HepG2 (cell line): ENCODE data around the gene SCGB3A1. TPM values are rescaled to one million over a fixed set of nuclear protein-coding genes. Genes with fewer than 3 reads are reported as not detected.
A peak's percentile ranks its signal among the peaks of the same experiment; 100 is the strongest.

Source experiments
- ATAC-seq: fragments of 200-7000 bp; cut with Tn5 transposase; 3 replicates; pipeline ENCODE4 v1.9.1; 2020; ENCODE audit warnings: mild to moderate bottlenecking, moderate library complexity
- Bru-seq: library from RNA; stranded (reverse); fragments of 400-500 nt; gene quantifications from one replicate; lab custom pipeline; 2021; lab: Mats Ljungman, UMichigan
- BruChase-seq, 2 experiments: library from RNA; stranded (reverse); fragments of 400-500 nt; gene quantifications; one replicate each; lab custom pipeline; 2021; lab: Mats Ljungman, UMichigan
- BruUV-seq: library from RNA; stranded (reverse); fragments of 400-500 nt; replicated peaks from 2 replicates; lab custom pipeline; 2021; lab: Mats Ljungman, UMichigan
- CTCF ChIA-PET: fragments of 300-600 bp; formaldehyde crosslinking; extraction: SDS; loops from one replicate; lab custom pipeline; 2021; ENCODE audit warnings: low total read pairs, inconsistent platforms, low intra/inter-chr PET ratio; lab: Yijun Ruan, JAX
- POLR2A ChIA-PET: fragments of 350-600 bp; sonication (Branson Sonifier 250); formaldehyde crosslinking; loops from one replicate; lab custom pipeline; 2020; ENCODE audit warnings: antibody characterized with exemption, inconsistent platforms; lab: Yijun Ruan, JAX
- DNase-seq: peaks from one replicate; pipeline ENCODE4 v3.0.0-alpha.2; 2015; ENCODE audit warnings: low spot score
- FAIRE-seq: peaks from 3 replicates; lab custom pipeline; 2011; peaks lifted over from hg19 to GRCh38; lab: Jason Lieb, UNC
- H2AFZ ChIP-seq: one replicate; pipeline ENCODE4 v1.6.1; 2011; ENCODE audit warnings: low read length, inconsistent platforms
- H3K27ac ChIP-seq: fragments of 300-600 bp; 3 replicates; pipeline ENCODE4 v1.8.0; 2011; ENCODE audit warnings: mixed run types, mild to moderate bottlenecking, mixed read lengths, low read length, inconsistent platforms; ENCODE audit not compliant: insufficient read depth; ENCODE audit errors: extremely low read length
- H3K27me3 ChIP-seq, 2 experiments: fragments of 200-600 bp in 1 of 2; 2 replicates in 1 of 2; 3 replicates in 1 of 2; pipeline versions ENCODE4 v1.6.0 to v1.8.0; 2011; ENCODE audit warnings: low read length in 2 of 2, mild to moderate bottlenecking in 2 of 2, moderate library complexity in 2 of 2, inconsistent platforms in 1 of 2; ENCODE audit not compliant: insufficient read depth in 2 of 2, control insufficient read depth in 1 of 2
- H3K36me3 ChIP-seq, 2 experiments: fragments of 200-600 bp in 1 of 2; replicated peaks in 1 of 2; 2 replicates in 1 of 2; 3 replicates in 1 of 2; pipeline versions ENCODE4 v1.5.1 to v1.8.0; 2011; ENCODE audit warnings: low read length in 2 of 2, inconsistent platforms in 1 of 2; ENCODE audit not compliant: insufficient read depth in 2 of 2, control insufficient read depth in 1 of 2
- H3K4me1 ChIP-seq: 2 replicates; pipeline ENCODE4 v1.5.1; 2012; ENCODE audit warnings: low read length, inconsistent platforms; ENCODE audit not compliant: insufficient read depth
- H3K4me2 ChIP-seq: 2 replicates; pipeline ENCODE4 v1.6.0; 2011; ENCODE audit warnings: low read depth, low read length, inconsistent platforms
- H3K4me3 ChIP-seq, 3 experiments: fragments of 200-600 bp in 1 of 3; sonication (generic), shearing (Covaris generic) in 1 of 3; replicated peaks in 1 of 3; 2 replicates each; pipeline ENCODE4 v1.5.1; 2011 to 2016; ENCODE audit warnings: low read length in 3 of 3, inconsistent platforms in 2 of 3, low read depth in 2 of 3, mild to moderate bottlenecking in 2 of 3, control low read depth in 1 of 3, mixed read lengths in 1 of 3; ENCODE audit not compliant: insufficient read depth in 1 of 3
- H3K79me2 ChIP-seq: one replicate; pipeline ENCODE4 v1.6.1; 2011; ENCODE audit warnings: low read length, inconsistent platforms; ENCODE audit not compliant: insufficient read depth
- H3K9ac ChIP-seq: 2 replicates; pipeline ENCODE4 v1.6.0; 2011; ENCODE audit warnings: mild to moderate bottlenecking, low read depth, low read length, inconsistent platforms; ENCODE audit not compliant: insufficient read depth
- H3K9me3 ChIP-seq: 2 replicates; pipeline ENCODE4 v1.5.1; 2012; ENCODE audit warnings: mild to moderate bottlenecking, low read length
- H4K20me1 ChIP-seq: 2 replicates; pipeline ENCODE4 v1.6.0; 2011; ENCODE audit warnings: inconsistent platforms, mild to moderate bottlenecking, low read length, moderate library complexity; ENCODE audit not compliant: insufficient read depth
- GABPB1 ChIP-seq: IDR thresholded peaks from 2 replicates; pipeline ENCODE4 v1.6.1; 2016; ENCODE audit warnings: mild to moderate bottlenecking, missing genetic modification reagents, moderate library complexity, missing compliant biosample characterization
- HNRNPH1 ChIP-seq: fragments of 200-400 bp; formaldehyde crosslinking; optimal IDR thresholded peaks from 2 replicates; pipeline ENCODE3; 2017; ENCODE audit warnings: mild to moderate bottlenecking, low read depth, low read length
- HNRNPLL ChIP-seq: fragments of 200-400 bp; formaldehyde crosslinking; IDR thresholded peaks from 2 replicates; pipeline ENCODE4 v1.6.1; 2017; ENCODE audit warnings: mild to moderate bottlenecking, low read depth, low read length; ENCODE audit not compliant: poor library complexity, severe bottlenecking
- HOXA3 ChIP-seq: sonication (generic); formaldehyde crosslinking; IDR thresholded peaks from 2 replicates; pipeline ENCODE4 v1.5.0; 2020; ENCODE audit warnings: missing genetic modification reagents
- MAX ChIP-seq: IDR thresholded peaks from 2 replicates; pipeline ENCODE4 v1.6.1; 2012; ENCODE audit warnings: inconsistent platforms
- ZFX ChIP-seq: sonication (generic); formaldehyde crosslinking; IDR thresholded peaks from 2 replicates; pipeline ENCODE4 v1.4.0; 2020; ENCODE audit warnings: mild to moderate bottlenecking, low read depth, missing genetic modification reagents, moderate library complexity
- ZFY ChIP-seq: sonication (generic); formaldehyde crosslinking; IDR thresholded peaks from 2 replicates; pipeline ENCODE4 v1.4.0; 2020; ENCODE audit warnings: missing genetic modification reagents
- ZGPAT ChIP-seq: IDR thresholded peaks from 2 replicates; pipeline ENCODE4 v1.6.1; 2016; ENCODE audit warnings: mild to moderate bottlenecking
- ZNF160 ChIP-seq: sonication (generic); formaldehyde crosslinking; IDR thresholded peaks from 2 replicates; pipeline ENCODE4 v1.8.0; 2022; ENCODE audit warnings: mild to moderate bottlenecking, inconsistent platforms, missing genetic modification reagents
- ZNF687 ChIP-seq: sonication (generic); formaldehyde crosslinking; IDR thresholded peaks from 2 replicates; pipeline ENCODE4 v1.5.1; 2020; ENCODE audit warnings: mild to moderate bottlenecking, missing genetic modification reagents, moderate library complexity
- ZNF800 ChIP-seq: sonication (generic); formaldehyde crosslinking; IDR thresholded peaks from 2 replicates; pipeline ENCODE4 v1.4.0; 2020; ENCODE audit warnings: missing genetic modification reagents
- WGBS: methylation state at CpG from one replicate; pipeline ENCODE4 v1.1.6; 2017; ENCODE audit warnings: low lambda C conversion rate; 5-methylcytosine and 5-hydroxymethylcytosine counted together
- in situ Hi-C: cut with HindIII; loops from 2 replicates; pipeline ENCODE4 v1.10.0; 2017; ENCODE audit warnings: low pct_unique_long_range_greater_than_20kb; ENCODE audit not compliant: extremely low pct_ligation_motif_present
- intact Hi-C: fragments of 100-400 bp; cut with micrococcal nuclease; formaldehyde crosslinking; loops from one replicate; pipeline ENCODE4 v1.10.0; 2022; ENCODE audit not compliant: unreplicated experiment
- long read RNA-seq, 2 experiments: library from RNA in 1 of 2; library from polyadenylated mRNA in 1 of 2; stranded (forward) in 1 of 2; unstranded in 1 of 2; transcript quantifications; one replicate each; pipeline ENCODE4 v2.0.0, GENCODE V29; 2019 to 2022
- polyA minus RNA-seq, 3 experiments: library from RNA; depleted of rRNA, polyadenylated mRNA; stranded (reverse); fragments of >200 nt; gene quantifications; 2 replicates each; pipeline ENCODE4 v1.2.3, GENCODE V29; 2011; ENCODE audit warnings: low replicate concordance in 1 of 3
- polyA plus RNA-seq, 8 experiments: library from polyadenylated mRNA; depleted of rRNA in 3 of 8; stranded (reverse) in 7 of 8; unstranded in 1 of 8; fragments of >200 nt; fragmentation: Illumina TruSeq in 4 of 8; extraction: Trizol in 4 of 8; gene quantifications; 2 replicates each; pipeline versions ENCODE4 v1.2.1 to v1.2.3, GENCODE V29; 2011 to 2016; ENCODE audit warnings: low read depth in 4 of 8, missing spikeins in 1 of 8, mixed read lengths in 1 of 8; ENCODE audit not compliant: insufficient read depth in 1 of 8
- total RNA-seq, 5 experiments: library from RNA; depleted of rRNA; stranded (reverse); fragments of >200 nt; fragmentation: Illumina TruSeq; extraction: Trizol; gene quantifications; 2 replicates each; pipeline ENCODE4 v1.2.3, GENCODE V29; 2016; ENCODE audit warnings: low read depth in 1 of 5

The SCGB3A1 gene
- total RNA-seq (2016; rRNA removed; fragmentation: Illumina TruSeq; extraction: Trizol): not detected in 2 replicates
- total RNA-seq (2016; cell fraction: cytosol; rRNA removed; fragmentation: Illumina TruSeq; extraction: Trizol; ENCODE audit: low read depth): not detected in 2 replicates
- not detected in 2 replicates for total RNA-seq (2016; cell fraction: insoluble cytoplasmic fraction; rRNA removed; fragmentation: Illumina TruSeq; extraction: Trizol)
- not detected in 2 replicates for total RNA-seq (2016; cell fraction: membrane; rRNA removed; fragmentation: Illumina TruSeq; extraction: Trizol)
- not detected in 2 replicates for total RNA-seq (2016; cell fraction: nucleus; rRNA removed; fragmentation: Illumina TruSeq; extraction: Trizol)
- 0.17 TPM in 1 of 2 replicates, not detected in the other for polyA plus RNA-seq (2011; rRNA removed)
- not detected in 2 replicates for polyA plus RNA-seq (2011; cell fraction: cytosol; rRNA removed)
- polyA plus RNA-seq (2011; cell fraction: nucleus; rRNA removed): not detected in 2 replicates
- not detected in 2 replicates for polyA plus RNA-seq (2012)
- not detected in 2 replicates for polyA plus RNA-seq (2016; cell fraction: cytosol; fragmentation: Illumina TruSeq; extraction: Trizol; ENCODE audit: low read depth)
- polyA plus RNA-seq (2016; cell fraction: insoluble cytoplasmic fraction; fragmentation: Illumina TruSeq; extraction: Trizol; ENCODE audit: low read depth): not detected in 2 replicates
- not detected in 2 replicates for polyA plus RNA-seq (2016; cell fraction: membrane; fragmentation: Illumina TruSeq; extraction: Trizol; ENCODE audit: low read depth)
- polyA plus RNA-seq (2016; cell fraction: nucleus; fragmentation: Illumina TruSeq; extraction: Trizol; ENCODE audit: insufficient read depth, low read depth): not detected in 2 replicates
- polyA minus RNA-seq (2011; rRNA and poly(A)+ RNA removed; ENCODE audit: low replicate concordance): not detected in 2 replicates
- polyA minus RNA-seq (2011; cell fraction: cytosol; rRNA and poly(A)+ RNA removed): not detected in 2 replicates
- polyA minus RNA-seq (2011; cell fraction: nucleus; rRNA and poly(A)+ RNA removed): not detected in 2 replicates
- Bru-seq, nascent RNA: not detected
- BruChase-seq, experiment 1, labeled RNA remaining after a 6-hour chase: not detected
- BruChase-seq, experiment 2, labeled RNA remaining after a 2-hour chase: not detected
- long read RNA-seq, experiment 1: 0 reads
- long read RNA-seq, experiment 2: 0 reads

GRCh38 chr5:180591311-180591887, at the start of gene SCGB3A1:
Gene SCGB3A1 (minus strand): TSS chr5:180591499. CDS start chr5:180591462, 37 bp downstream.
- H3K4me2 ChIP-seq: peak within 1 kb of the TSS; percentile 63
- in situ Hi-C loops (no loop called here), intact Hi-C loops (no loop called here)
- H3K4me3 ChIP-seq: peak within 1 kb of the TSS; percentile 28 to 66 (median 40); a peak in 5 of 6 replicates
- BruUV-seq: no TSS peak
- H3K9ac ChIP-seq: no peak within 1 kb of the TSS
- no peaks in the 10 kb centered on the region for H3K79me2 ChIP-seq
- DNase-seq: no peak
- no peak within 1 kb of the TSS for H3K27ac ChIP-seq
- H2AFZ ChIP-seq: no peak within 1 kb of the TSS
- H3K27me3 ChIP-seq: peaks cover 26 to 70% of the 10 kb centered on the region in 2 experiments
- H4K20me1 ChIP-seq: no peaks in the 10 kb centered on the region
- ChIA-PET CTCF (no interaction called here), POLR2A (no interaction called here)
- H3K9me3 ChIP-seq: no peaks in the 10 kb centered on the region
- peak; percentile 48 for ATAC-seq
- no peak for FAIRE-seq
- no CpG with 5 or more reads among the region's 60 CpGs for WGBS
- H3K4me1 ChIP-seq: peaks cover 18% of the 10 kb centered on the region; the same call in 1 of the 2 replicates
- H3K36me3 ChIP-seq: no peaks in the 10 kb centered on the region
- peak; percentile 72 for TF ChIP-seq HNRNPLL
- 0 out of 2 replicates have a peak, but pooled peaks have one; percentile 10 for TF ChIP-seq ZNF800
- TF ChIP-seq HOXA3: no peak
- TF ChIP-seq ZNF160 (CRISPR knock-in tag): no peak
- TF ChIP-seq MAX: 0 out of 2 replicates have a peak, but pooled peaks have one; percentile 18
- TF ChIP-seq ZFY (CRISPR knock-in tag): peak; percentile 21; the same call in 1 of the 2 replicates
- peak; percentile 49 for TF ChIP-seq ZFX (CRISPR knock-in tag)
- peak; percentile 25; the same call in 1 of the 2 replicates for TF ChIP-seq GABPB1
- TF ChIP-seq ZNF687 (CRISPR knock-in tag): peak; percentile 68; the same call in 1 of the 2 replicates
- no peak for TF ChIP-seq HNRNPH1
- no peak for TF ChIP-seq ZGPAT (CRISPR knock-in tag)
